IMR-90 (cell line): ENCODE measurements around the gene TOMM20L. TPM values are rescaled to one million over a fixed set of nuclear protein-coding genes. Genes with fewer than 3 reads are reported as not detected.

ENCODE experiments used
- ATAC-seq: fragments of 200-7000 bp; cut with Tn5 transposase; 2 replicates; pipeline ENCODE4 v1.9.1; 2020; ENCODE audit warnings: low read depth, mild to moderate bottlenecking, moderate library complexity
- BruUV-seq: library from RNA; stranded (reverse); fragments of 400-500 nt; replicated peaks from 2 replicates; lab custom pipeline; 2021; lab: Mats Ljungman, UMichigan
- CTCF ChIA-PET: fragments of 300-600 bp; formaldehyde crosslinking; extraction: SDS; loops from one replicate; lab custom pipeline; 2021; ENCODE audit warnings: antibody characterized with exemption; lab: Yijun Ruan, JAX
- POLR2A ChIA-PET: fragments of 300-600 bp; sonication (Branson Sonifier 250); formaldehyde crosslinking; loops from one replicate; lab custom pipeline; 2022; ENCODE audit warnings: antibody characterized with exemption; ENCODE audit not compliant: unreplicated experiment; lab: Charles Lee
- DNase-seq: peaks from one replicate; pipeline ENCODE4 v3.0.0; 2013
- H2AFZ ChIP-seq: replicated peaks from 2 replicates; pipeline ENCODE3; 2013; ENCODE audit warnings: low read length, mild to moderate bottlenecking; ENCODE audit not compliant: poor library complexity
- H2AK5ac ChIP-seq: 2 replicates; pipeline ENCODE4 v1.6.1; 2013; ENCODE audit warnings: low read depth, low read length, inconsistent platforms
- H2AK9ac ChIP-seq: replicated peaks from 2 replicates; pipeline ENCODE3; 2013; ENCODE audit warnings: mild to moderate bottlenecking, low read depth, low read length, moderate library complexity; ENCODE audit not compliant: poor library complexity
- H2BK120ac ChIP-seq: 2 replicates; pipeline ENCODE4 v1.6.1; 2013; ENCODE audit warnings: low read depth, low read length, inconsistent platforms
- H2BK15ac ChIP-seq: 3 replicates; pipeline ENCODE4 v1.6.1; 2013; ENCODE audit warnings: low read depth, low read length, inconsistent platforms
- H2BK20ac ChIP-seq: 2 replicates; pipeline ENCODE4 v1.6.1; 2013; ENCODE audit warnings: low read depth, mild to moderate bottlenecking, inconsistent platforms, low read length, moderate library complexity
- H2BK5ac ChIP-seq: 2 replicates; pipeline ENCODE4 v1.6.1; 2013; ENCODE audit warnings: mild to moderate bottlenecking, low read depth, low read length, inconsistent platforms; ENCODE audit not compliant: poor library complexity, severe bottlenecking
- H3K14ac ChIP-seq: replicated peaks from 2 replicates; pipeline ENCODE4 v1.6.1; 2013; ENCODE audit warnings: low read depth, low read length, inconsistent platforms
- H3K18ac ChIP-seq: 2 replicates; pipeline ENCODE4 v1.6.1; 2013; ENCODE audit warnings: low read depth, low read length, control low read depth
- H3K23ac ChIP-seq: 2 replicates; pipeline ENCODE4 v1.6.1; 2013; ENCODE audit warnings: low read depth, low read length, inconsistent platforms
- H3K27ac ChIP-seq: 2 replicates; pipeline ENCODE4 v1.5.1; 2013; ENCODE audit warnings: mild to moderate bottlenecking, control low read depth, low read length; ENCODE audit not compliant: insufficient read depth
- H3K27me3 ChIP-seq: 2 replicates; pipeline ENCODE4 v1.6.1; 2013; ENCODE audit warnings: low read length; ENCODE audit not compliant: control insufficient read depth, insufficient read depth
- H3K36me3 ChIP-seq: 2 replicates; pipeline ENCODE4 v1.6.1; 2013; ENCODE audit warnings: low read length, mixed read lengths; ENCODE audit not compliant: control insufficient read depth, insufficient read depth
- H3K4ac ChIP-seq: 2 replicates; pipeline ENCODE4 v1.6.1; 2013; ENCODE audit warnings: low read depth, low read length, inconsistent platforms
- H3K4me1 ChIP-seq: 2 replicates; pipeline ENCODE4 v1.6.1; 2013; ENCODE audit warnings: low read length, mixed read lengths; ENCODE audit not compliant: control insufficient read depth, insufficient read depth
- H3K4me2 ChIP-seq: 2 replicates; pipeline ENCODE4 v1.6.1; 2013; ENCODE audit warnings: low read depth, mild to moderate bottlenecking, control low read depth, low read length, moderate library complexity
- H3K4me3 ChIP-seq: 2 replicates; pipeline ENCODE4 v1.5.1; 2013; ENCODE audit warnings: low read depth, mild to moderate bottlenecking, control low read depth, low read length, moderate library complexity; ENCODE audit not compliant: insufficient read depth
- H3K56ac ChIP-seq: 2 replicates; pipeline ENCODE4 v1.6.1; 2013; ENCODE audit warnings: low read length, inconsistent platforms; ENCODE audit not compliant: insufficient read depth; ENCODE audit errors: extremely low read depth
- H3K79me1 ChIP-seq, 2 experiments: 2 replicates each; pipeline ENCODE4 v1.6.1; 2013; ENCODE audit warnings: low read length in 2 of 2, inconsistent platforms in 1 of 2, low read depth in 1 of 2
- H3K9ac ChIP-seq: 2 replicates; pipeline ENCODE4 v1.6.1; 2013; ENCODE audit warnings: low read depth, low read length, control low read depth
- H3K9me1 ChIP-seq: 2 replicates; pipeline ENCODE4 v1.6.1; 2013; ENCODE audit warnings: low read length, inconsistent platforms; ENCODE audit not compliant: insufficient read depth
- H3K9me3 ChIP-seq: 2 replicates; pipeline ENCODE4 v1.6.1; 2013; ENCODE audit warnings: low read length; ENCODE audit not compliant: control insufficient read depth, insufficient read depth
- H4K20me1 ChIP-seq: 2 replicates; pipeline ENCODE4 v1.6.1; 2013; ENCODE audit warnings: low read length, inconsistent platforms; ENCODE audit not compliant: insufficient read depth
- H4K5ac ChIP-seq: 2 replicates; pipeline ENCODE4 v1.6.1; 2013; ENCODE audit warnings: mild to moderate bottlenecking, low read depth, low read length, control low read depth
- H4K8ac ChIP-seq, 2 experiments: 2 replicates each; pipeline ENCODE4 v1.6.1; 2013; ENCODE audit warnings: low read depth in 2 of 2, low read length in 2 of 2, control low read depth in 1 of 2, inconsistent platforms in 1 of 2
- H4K91ac ChIP-seq: 2 replicates; pipeline ENCODE4 v1.6.1; 2013; ENCODE audit warnings: low read depth, low read length, inconsistent platforms; ENCODE audit not compliant: insufficient read depth
- BHLHE40 ChIP-seq: fragments of 150-350 bp; IDR thresholded peaks from 2 replicates; pipeline ENCODE4 v1.6.1; 2016; ENCODE audit warnings: mild to moderate bottlenecking, low read depth, low read length
- CEBPB ChIP-seq: IDR thresholded peaks from 2 replicates; pipeline ENCODE4 v1.6.1; 2012; ENCODE audit warnings: low read depth, low read length, improper control_type of control experiment
- CHD1 ChIP-seq: IDR thresholded peaks from 2 replicates; pipeline ENCODE4 v1.6.1; 2012; ENCODE audit warnings: low read depth, low read length, improper control_type of control experiment
- CTCF ChIP-seq: conservative IDR thresholded peaks from 2 replicates; pipeline ENCODE4 v1.5.1; 2012; ENCODE audit warnings: mild to moderate bottlenecking, low read depth, low read length, improper control_type of control experiment
- FOS ChIP-seq: fragments of 150-350 bp; IDR thresholded peaks from 2 replicates; pipeline ENCODE4 v1.6.1; 2016; ENCODE audit warnings: low read depth, low read length
- MAFK ChIP-seq: IDR thresholded peaks from 2 replicates; pipeline ENCODE4 v1.6.1; 2012; ENCODE audit warnings: low read depth, low read length, improper control_type of control experiment
- MAZ ChIP-seq: IDR thresholded peaks from 2 replicates; pipeline ENCODE4 v1.6.1; 2012; ENCODE audit warnings: low read depth, mild to moderate bottlenecking, low read length, improper control_type of control experiment, moderate library complexity, borderline replicate concordance
- MXI1 ChIP-seq: IDR thresholded peaks from 2 replicates; pipeline ENCODE4 v1.6.1; 2012; ENCODE audit warnings: low read depth, mild to moderate bottlenecking, low read length, moderate library complexity, borderline replicate concordance
- NFE2L2 ChIP-seq: fragments of 150-350 bp; IDR thresholded peaks from 2 replicates; pipeline ENCODE4 v1.6.1; 2016; ENCODE audit warnings: low read depth, mild to moderate bottlenecking, low read length
- POLR2A ChIP-seq: IDR thresholded peaks from 2 replicates; pipeline ENCODE4 v1.6.1; 2012; ENCODE audit warnings: mild to moderate bottlenecking, low read depth, low read length
- RAD21 ChIP-seq: IDR thresholded peaks from 2 replicates; pipeline ENCODE4 v1.6.1; 2012; ENCODE audit warnings: low read length, improper control_type of control experiment
- RCOR1 ChIP-seq: IDR thresholded peaks from 2 replicates; pipeline ENCODE4 v1.6.1; 2012; ENCODE audit warnings: mild to moderate bottlenecking, low read length, improper control_type of control experiment; ENCODE audit not compliant: insufficient replicate concordance
- RFX5 ChIP-seq: IDR thresholded peaks from 2 replicates; pipeline ENCODE4 v1.8.0; 2012; ENCODE audit warnings: low read depth, mild to moderate bottlenecking, low read length, moderate library complexity
- SMC3 ChIP-seq: fragments of 150-350 bp; IDR thresholded peaks from 2 replicates; pipeline ENCODE4 v1.6.1; 2016; ENCODE audit warnings: low read depth, mild to moderate bottlenecking, antibody characterized with exemption, low read length, moderate library complexity
- USF2 ChIP-seq: fragments of 150-350 bp; IDR thresholded peaks from 2 replicates; pipeline ENCODE4 v1.6.1; 2017; ENCODE audit warnings: mild to moderate bottlenecking, antibody characterized with exemption, low read length, low read depth
- WGBS, 2 experiments: methylation state at CpG; one replicate each; pipeline versions ENCODE4 v1.1.5 to v1.1.7; 2013; ENCODE audit warnings: missing lambda C conversion rate in 2 of 2; ENCODE audit not compliant: insufficient read length in 1 of 2; ENCODE audit errors: extremely low coverage in 2 of 2; 5-methylcytosine and 5-hydroxymethylcytosine counted together
- dilution Hi-C: fragments of 300-500 bp; cut with HindIII; formaldehyde crosslinking; loops from one replicate; pipeline ENCODE4 v1.14.3; 2018; ENCODE audit warnings: low sequenced_read_pairs; ENCODE audit not compliant: unreplicated experiment
- in situ Hi-C: fragments of 300-500 bp; cut with MboI; formaldehyde crosslinking; loops from 3 replicates; pipeline ENCODE4 v1.14.3; 2019; ENCODE audit warnings: low sequenced_read_pairs, inconsistent platforms, mixed read lengths
- intact Hi-C: fragments of 100-400 bp; cut with micrococcal nuclease; formaldehyde crosslinking; loops from 2 replicates; pipeline ENCODE4 v1.10.0; 2022
- polyA plus RNA-seq, 3 experiments: library from polyadenylated mRNA; depleted of rRNA; stranded (reverse); fragments of >200 nt; gene quantifications; 2 replicates each; pipeline ENCODE4 v1.2.3, GENCODE V29; 2012; ENCODE audit warnings: low replicate concordance in 1 of 3
- total RNA-seq: library from RNA; depleted of rRNA; stranded (reverse); fragments of >200 nt; gene quantifications from 2 replicates; pipeline ENCODE4 v1.2.3, GENCODE V29; 2012

TOMM20L gene
- total and polyA plus RNA-seq, 2 of the 4 experiments (the other 2 are of a cell fraction): not detected

- no peaks in the 10 kb centered on the region for H3K4me1 ChIP-seq
- intact Hi-C loops: no loop called here
- in situ Hi-C loops: no loop called here
- CTCF ChIA-PET: no interaction called here
- no peak overlapping the region for H2BK15ac ChIP-seq
- H4K20me1 ChIP-seq: 0 out of 2 replicates have a peak, but pooled peaks cover 4% of the 10 kb centered on the region
- H2BK5ac ChIP-seq: no peak overlapping the region
- no peak overlapping the region for H2AFZ ChIP-seq
- no peak overlapping the region for H4K91ac ChIP-seq
- POLR2A ChIA-PET: no interaction called here
- no peak for DNase-seq
- peaks cover 4% of the 10 kb centered on the region for H3K9me1 ChIP-seq
- no peak overlapping the region for H4K5ac ChIP-seq
- dilution Hi-C loops: no loop called here
- BruUV-seq: no TSS peak
- WGBS, 2 experiments: 90% methylated on average over 2 of the region's 10 CpGs; no CpG with 5 or more reads in 1 of the 2 experiments
- no peak for ATAC-seq
- no peak overlapping the region for H4K8ac ChIP-seq
- no peak overlapping the region for H3K23ac ChIP-seq
- H3K4me2 ChIP-seq: no peak overlapping the region
- H3K36me3 ChIP-seq: peaks cover 22% of the 10 kb centered on the region
- no peaks in the 10 kb centered on the region for H3K9me3 ChIP-seq
- H3K27me3 ChIP-seq: no peaks in the 10 kb centered on the region
- H3K4me3 ChIP-seq: no peak overlapping the region
- no peak overlapping the region for H3K56ac ChIP-seq
- TF ChIP-seq BHLHE40 (no peak), USF2 (no peak), RCOR1 (no peak), NFE2L2 (no peak), SMC3 (no peak), MXI1 (no peak), CHD1 (no peak), MAZ (no peak), CTCF (no peak), MAFK (no peak), CEBPB (no peak), FOS (no peak), POLR2A (no peak), RAD21 (no peak), RFX5 (no peak)
- no peak overlapping the region for H2AK9ac ChIP-seq
- no peak overlapping the region for H3K9ac ChIP-seq
- no peak overlapping the region for H3K27ac ChIP-seq
- no peak overlapping the region for H2AK5ac ChIP-seq
- H2BK20ac ChIP-seq: no peak overlapping the region
- H2BK120ac ChIP-seq: no peak overlapping the region
- no peak overlapping the region for H3K4ac ChIP-seq
- peaks cover 13 to 21% of the 10 kb centered on the region in 2 experiments for H3K79me1 ChIP-seq
- no peak overlapping the region for H3K14ac ChIP-seq
- no peak overlapping the region for H3K18ac ChIP-seq
Measured at GRCh38 chr14:58415636-58416547, 20.2 kb downstream of the TOMM20L start.
